Kidney epithelial cell (primary cell): ENCODE results near the gene BASP1. TPM values are rescaled to one million over a fixed set of nuclear protein-coding genes. Genes with fewer than 3 reads are reported as not detected.
A peak's percentile ranks its signal among the peaks of the same experiment; 100 is the strongest.

Source experiments
- DNase-seq: peaks from one replicate; pipeline ENCODE4 v3.0.0-alpha.2; 2010; ENCODE audit warnings: low read depth
- H3K27me3 ChIP-seq: 2 replicates; pipeline ENCODE4 v1.6.0; 2011; ENCODE audit warnings: low read length; ENCODE audit not compliant: control insufficient read depth, insufficient read depth
- H3K36me3 ChIP-seq: 2 replicates; pipeline ENCODE4 v1.5.1; 2011; ENCODE audit warnings: low read length; ENCODE audit not compliant: control insufficient read depth, insufficient read depth
- H3K4me3 ChIP-seq: 2 replicates; pipeline ENCODE4 v1.5.1; 2011; ENCODE audit warnings: low read depth, mild to moderate bottlenecking, control low read depth, low read length
- total RNA-seq: library from RNA; depleted of rRNA; stranded (reverse); fragments of >200 nt; gene quantifications from 2 replicates; pipeline ENCODE4 v1.2.3, GENCODE V29; 2015
- TF ChIP-seq, protein P1 (sequence below): IDR thresholded peaks from 2 replicates; pipeline ENCODE4 v1.5.1; 2011; ENCODE audit warnings: mild to moderate bottlenecking, moderate library complexity, low read length, control low read depth, inconsistent platforms; ENCODE audit not compliant: insufficient read depth, poor library complexity, severe bottlenecking

BASP1 gene
- total RNA-seq, 1 donor from 2014 or later = 120 TPM

GRCh38 chr5:17178373-17178675 lies 39.1 kb upstream of the BASP1 start:
- DNase-seq = no peak
- H3K36me3 ChIP-seq = no peaks in the 10 kb centered on the region
- no peak overlapping the region for H3K4me3 ChIP-seq
- H3K27me3 ChIP-seq = no peaks in the 10 kb centered on the region
- TF ChIP-seq, protein P1, sequence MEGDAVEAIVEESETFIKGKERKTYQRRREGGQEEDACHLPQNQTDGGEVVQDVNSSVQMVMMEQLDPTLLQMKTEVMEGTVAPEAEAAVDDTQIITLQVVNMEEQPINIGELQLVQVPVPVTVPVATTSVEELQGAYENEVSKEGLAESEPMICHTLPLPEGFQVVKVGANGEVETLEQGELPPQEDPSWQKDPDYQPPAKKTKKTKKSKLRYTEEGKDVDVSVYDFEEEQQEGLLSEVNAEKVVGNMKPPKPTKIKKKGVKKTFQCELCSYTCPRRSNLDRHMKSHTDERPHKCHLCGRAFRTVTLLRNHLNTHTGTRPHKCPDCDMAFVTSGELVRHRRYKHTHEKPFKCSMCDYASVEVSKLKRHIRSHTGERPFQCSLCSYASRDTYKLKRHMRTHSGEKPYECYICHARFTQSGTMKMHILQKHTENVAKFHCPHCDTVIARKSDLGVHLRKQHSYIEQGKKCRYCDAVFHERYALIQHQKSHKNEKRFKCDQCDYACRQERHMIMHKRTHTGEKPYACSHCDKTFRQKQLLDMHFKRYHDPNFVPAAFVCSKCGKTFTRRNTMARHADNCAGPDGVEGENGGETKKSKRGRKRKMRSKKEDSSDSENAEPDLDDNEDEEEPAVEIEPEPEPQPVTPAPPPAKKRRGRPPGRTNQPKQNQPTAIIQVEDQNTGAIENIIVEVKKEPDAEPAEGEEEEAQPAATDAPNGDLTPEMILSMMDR = no peak

DNA sequence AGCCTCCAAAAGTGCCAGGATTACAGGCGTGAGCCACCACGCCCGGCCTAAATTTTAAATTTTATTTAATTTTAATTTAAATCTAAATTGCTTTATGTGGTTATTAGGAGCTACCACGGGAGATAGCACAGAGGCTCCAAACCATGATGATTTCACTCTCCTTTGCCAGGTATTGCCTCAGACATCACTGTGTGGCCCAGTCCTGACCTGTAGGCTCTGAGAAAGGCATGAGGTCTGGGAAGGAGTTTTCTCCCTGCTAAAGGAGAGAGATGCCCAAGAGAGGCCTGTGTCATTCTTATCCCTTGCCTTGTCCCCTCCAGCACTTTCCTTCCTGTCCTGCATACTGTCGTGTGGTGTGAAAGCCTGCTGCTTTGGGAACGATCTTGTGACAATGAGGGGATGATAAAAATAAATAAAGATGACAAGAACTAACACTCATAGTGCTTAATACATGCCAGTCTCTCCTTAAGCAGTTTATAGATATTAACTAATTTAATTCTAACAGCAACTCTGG lies 37.0 kb upstream of the BASP1 start:
- Histone ChIP-seq H3K27me3 (no peaks in the 10 kb centered on the region), H3K4me3 (no peak overlapping the region), H3K36me3 (no peaks in the 10 kb centered on the region)
- no peak for DNase-seq
- TF ChIP-seq, protein P1 = no peak

DNA sequence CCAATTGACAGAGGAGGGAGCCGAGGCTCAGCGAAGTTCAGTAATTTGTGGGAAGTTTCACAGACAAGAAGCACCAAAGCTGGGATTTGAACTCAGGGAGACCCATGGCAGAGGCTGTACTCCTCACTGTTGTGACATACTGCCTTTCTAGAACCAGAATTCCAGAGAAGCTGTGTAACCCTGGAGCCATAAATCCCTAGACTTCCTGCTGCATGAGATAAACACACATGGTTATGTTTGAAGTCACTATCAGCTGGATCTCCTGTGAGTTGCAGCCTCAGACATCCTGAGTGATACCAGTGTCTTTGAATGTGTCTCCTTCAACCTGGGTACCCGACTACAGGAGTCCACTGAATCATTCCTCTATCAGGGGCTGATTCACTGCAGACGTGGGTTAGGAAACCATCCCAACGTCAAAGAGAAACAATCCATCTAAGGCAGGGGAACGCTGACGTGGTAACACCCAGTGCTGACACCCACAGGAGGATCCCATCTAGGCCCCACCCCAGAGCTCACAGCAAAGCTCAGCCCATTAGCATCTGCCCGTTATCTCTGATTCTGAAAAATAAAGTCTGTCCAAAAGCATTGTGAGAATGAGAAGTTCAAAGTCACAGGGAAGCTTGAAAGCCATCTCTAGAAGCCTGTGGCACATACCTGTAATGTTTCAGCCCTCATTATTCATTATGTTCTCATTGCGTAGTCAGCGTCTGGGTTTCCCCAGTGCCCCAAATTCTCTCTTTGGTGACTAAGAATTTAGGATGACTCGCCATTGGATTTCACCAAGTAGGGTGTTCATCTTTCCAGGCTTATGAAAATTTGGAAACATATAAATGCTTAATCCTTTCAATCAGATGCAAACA lies 36.3 kb upstream of the BASP1 start:
- no peaks in the 10 kb centered on the region for H3K36me3 ChIP-seq
- peak; percentile 67 for DNase-seq
- TF ChIP-seq, protein P1 = no peak

DNA sequence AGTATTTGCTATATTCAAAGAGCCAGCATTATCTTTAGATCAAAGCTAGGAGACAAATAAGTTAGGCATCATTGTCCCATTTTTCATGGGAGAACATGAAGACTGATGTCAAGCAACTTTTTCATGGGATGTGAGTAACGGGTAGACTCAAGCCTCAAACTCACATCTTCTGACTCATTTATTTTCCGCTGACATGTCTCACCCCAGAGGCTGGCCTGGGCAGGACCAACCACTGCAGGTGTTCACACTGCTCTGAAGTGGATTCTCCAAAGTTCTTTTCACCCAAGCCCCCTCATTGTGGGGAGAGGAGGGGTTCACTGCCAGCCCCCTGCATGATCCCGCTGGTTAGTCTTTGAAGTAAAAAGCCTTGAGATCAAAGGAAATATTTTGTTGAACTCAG lies 34.9 kb upstream of the BASP1 start:
- DNase-seq = no peak
- Histone ChIP-seq H3K36me3 (no peaks in the 10 kb centered on the region), H3K4me3 (no peak overlapping the region), H3K27me3 (no peaks in the 10 kb centered on the region)
- TF ChIP-seq, protein P1 = no peak

More for the DNA sequence above, 36.3 kb upstream of the BASP1 start:
- Histone ChIP-seq H3K27me3 (no peaks in the 10 kb centered on the region), H3K4me3 (no peak overlapping the region)

- Histone ChIP-seq H3K4me3 (no peak overlapping the region), H3K27me3 (no peaks in the 10 kb centered on the region), H3K36me3 (no peaks in the 10 kb centered on the region)
- no peak for DNase-seq
- TF ChIP-seq, protein P1 = no peak
These were observed 34.5 kb upstream of the BASP1 start for GRCh38 chr5:17182981-17183380.
